CD14-positive monocyte (primary cell): ENCODE results near the gene CACNA2D2. TPM values are rescaled to one million over a fixed set of nuclear protein-coding genes. Genes with fewer than 3 reads are reported as not detected.

Experiments used
- DNase-seq, 3 donors: peaks; one replicate each; pipeline ENCODE4 v3.0.0-alpha.2; 2011 to 2022
- H2AFZ ChIP-seq: 2 replicates; pipeline ENCODE4 v1.6.0; 2012; ENCODE audit warnings: mild to moderate bottlenecking, low read depth, low read length, inconsistent platforms; ENCODE audit not compliant: insufficient read depth, poor library complexity, severe bottlenecking
- H3K27ac ChIP-seq, 2 donors: 1 replicate in 1 of 2; 2 replicates in 1 of 2; pipeline ENCODE4 v1.5.1; 2012 to 2013; ENCODE audit warnings: low read length in 2 of 2, control low read depth in 1 of 2, inconsistent platforms in 1 of 2, low read depth in 1 of 2, mild to moderate bottlenecking in 1 of 2
- H3K27me3 ChIP-seq, 2 donors: one replicate each; pipeline versions ENCODE4 v1.6.0 to v1.6.1; 2011 to 2013; ENCODE audit warnings: low read length in 2 of 2; ENCODE audit not compliant: control insufficient read depth in 2 of 2, insufficient read depth in 2 of 2
- H3K36me3 ChIP-seq, 2 donors: replicated peaks in 1 of 2; 1 replicate in 1 of 2; 2 replicates in 1 of 2; pipeline versions ENCODE4 v1.5.1 to v1.6.1; 2012 to 2013; ENCODE audit warnings: low read length in 2 of 2, control low read depth in 1 of 2, inconsistent platforms in 1 of 2, mild to moderate bottlenecking in 1 of 2; ENCODE audit not compliant: insufficient read depth in 2 of 2, control insufficient read depth in 1 of 2
- H3K4me1 ChIP-seq, 2 donors: 1 replicate in 1 of 2; 2 replicates in 1 of 2; pipeline versions ENCODE4 v1.5.1 to v1.6.1; 2012 to 2013; ENCODE audit warnings: low read length in 2 of 2, control low read depth in 1 of 2, inconsistent platforms in 1 of 2, mild to moderate bottlenecking in 1 of 2, moderate library complexity in 1 of 2; ENCODE audit not compliant: insufficient read depth in 2 of 2, control insufficient read depth in 1 of 2
- H3K4me2 ChIP-seq: replicated peaks from 2 replicates; pipeline ENCODE3; 2012; ENCODE audit warnings: low read length, moderate library complexity, mild to moderate bottlenecking; ENCODE audit not compliant: poor library complexity, severe bottlenecking; ENCODE audit errors: extremely low read depth
- H3K4me3 ChIP-seq, 3 experiments: fragments of 200-600 bp in 1 of 3; sonication (generic) in 1 of 3; replicated peaks in 1 of 3; 1 replicate in 2 of 3; 2 replicates in 1 of 3; pipeline ENCODE4 v1.5.1; 2011 to 2013; ENCODE audit warnings: low read length in 3 of 3, mild to moderate bottlenecking in 3 of 3, control low read depth in 2 of 3, low read depth in 2 of 3, inconsistent platforms in 1 of 3, moderate library complexity in 1 of 3
- H3K79me2 ChIP-seq: 2 replicates; pipeline ENCODE4 v1.6.0; 2012; ENCODE audit warnings: mild to moderate bottlenecking, control low read depth, inconsistent platforms, low read length, moderate library complexity; ENCODE audit not compliant: insufficient read depth
- H3K9ac ChIP-seq: 2 replicates; pipeline ENCODE4 v1.6.0; 2017; ENCODE audit warnings: low read length, mild to moderate bottlenecking; ENCODE audit not compliant: insufficient read depth, poor library complexity, severe bottlenecking
- H3K9me3 ChIP-seq, 2 donors: replicated peaks in 1 of 2; 1 replicate in 1 of 2; 2 replicates in 1 of 2; pipeline versions ENCODE4 v1.5.1 to v1.6.1; 2012 to 2013; ENCODE audit warnings: low read length in 2 of 2, control low read depth in 1 of 2; ENCODE audit not compliant: control insufficient read depth in 1 of 2, insufficient read depth in 1 of 2
- H4K20me1 ChIP-seq: 2 replicates; pipeline ENCODE4 v1.6.0; 2012; ENCODE audit warnings: mild to moderate bottlenecking, low read length, control low read depth, moderate library complexity; ENCODE audit not compliant: insufficient read depth
- H3K27ac Mint-ChIP-seq, 7 donors: one replicate each; pipeline ENCODE4 v1.8.0; 2020; ENCODE audit warnings: mild to moderate bottlenecking in 7 of 7, mixed read lengths in 7 of 7, moderate library complexity in 6 of 7, inconsistent platforms in 2 of 7
- H3K27me3 Mint-ChIP-seq, 3 donors: one replicate each; pipeline ENCODE4 v1.8.0; 2021 to 2022; ENCODE audit warnings: low read depth in 3 of 3, mild to moderate bottlenecking in 3 of 3, mixed read lengths in 3 of 3, moderate library complexity in 3 of 3, inconsistent platforms in 1 of 3
- H3K36me3 Mint-ChIP-seq, 2 donors: one replicate each; pipeline ENCODE4 v1.8.0; 2020; ENCODE audit warnings: mixed read lengths in 2 of 2, inconsistent platforms in 1 of 2, mild to moderate bottlenecking in 1 of 2
- H3K4me1 Mint-ChIP-seq: one replicate; pipeline ENCODE4 v1.8.0; 2020; ENCODE audit warnings: mild to moderate bottlenecking, mixed read lengths
- H3K4me3 Mint-ChIP-seq, 2 donors: one replicate each; pipeline ENCODE4 v1.8.0; 2020; ENCODE audit warnings: mild to moderate bottlenecking in 2 of 2, mixed read lengths in 2 of 2, moderate library complexity in 1 of 2
- H3K9me3 Mint-ChIP-seq, 7 donors: one replicate each; pipeline ENCODE4 v1.8.0; 2020 to 2022; ENCODE audit warnings: mixed read lengths in 7 of 7, mild to moderate bottlenecking in 6 of 7, moderate library complexity in 6 of 7, inconsistent platforms in 2 of 7
- CTCF ChIP-seq: fragments of 200-600 bp; IDR thresholded peaks from one replicate; pipeline ENCODE4 v1.8.0; 2022; ENCODE audit warnings: antibody characterized with exemption, mild to moderate bottlenecking
- WGBS: methylation state at CpG from one replicate; pipeline ENCODE4 v1.1.5; 2013; ENCODE audit warnings: missing lambda C conversion rate; ENCODE audit not compliant: insufficient coverage; 5-methylcytosine and 5-hydroxymethylcytosine counted together
- intact Hi-C, 2 donors: fragments of 100-400 bp; cut with micrococcal nuclease; formaldehyde crosslinking; loops; one replicate each; pipeline versions ENCODE4 v1.15.0 to v1.15.1; 2023
- polyA plus RNA-seq, 3 donors: library from polyadenylated mRNA; depleted of rRNA in 1 of 3; unstranded in 2 of 3; stranded (reverse) in 1 of 3; fragments of 300-500 nt in 2 of 3; fragments of >200 nt in 1 of 3; fragmentation: Illumina TruSeq in 2 of 3; gene quantifications; 1 replicate in 2 of 3; 2 replicates in 1 of 3; pipeline ENCODE4 v1.2.3, GENCODE V29; 2012 to 2021

Gene CACNA2D2
- polyA plus RNA-seq, 3 donors = 0.09 to 0.16 TPM; not detected in 1

GRCh38 chr3:50457988-50458387 is 45.4 kb downstream of the CACNA2D2 start:
- Mint-ChIP-seq H3K4me1 (no peaks in the 10 kb centered on the region), H3K27me3 (peaks cover 5 to 9% (median 5%) of the 10 kb centered on the region in 3 donors), H3K9me3 (no peaks in the 10 kb centered on the region), H3K4me3 (no peak overlapping the region), H3K27ac (no peak overlapping the region), H3K36me3 (no peaks in the 10 kb centered on the region)
- no peaks in the 10 kb centered on the region for H3K79me2 ChIP-seq
- H3K4me1 ChIP-seq = no peaks in the 10 kb centered on the region
- intact Hi-C loops = no loop called here
- 62% methylated on average over 5 of the region's 7 CpGs for WGBS
- no peaks in the 10 kb centered on the region for H3K27me3 ChIP-seq
- no peak for TF ChIP-seq CTCF
- H4K20me1 ChIP-seq = no peaks in the 10 kb centered on the region
- H3K4me3 ChIP-seq = no peak overlapping the region
- H3K9ac ChIP-seq = no peak overlapping the region
- H3K36me3 ChIP-seq = no peaks in the 10 kb centered on the region
- no peak overlapping the region for H3K27ac ChIP-seq
- DNase-seq = no peak
- no peaks in the 10 kb centered on the region for H3K9me3 ChIP-seq
- H2AFZ ChIP-seq = no peak overlapping the region
- H3K4me2 ChIP-seq = no peak overlapping the region

DNA sequence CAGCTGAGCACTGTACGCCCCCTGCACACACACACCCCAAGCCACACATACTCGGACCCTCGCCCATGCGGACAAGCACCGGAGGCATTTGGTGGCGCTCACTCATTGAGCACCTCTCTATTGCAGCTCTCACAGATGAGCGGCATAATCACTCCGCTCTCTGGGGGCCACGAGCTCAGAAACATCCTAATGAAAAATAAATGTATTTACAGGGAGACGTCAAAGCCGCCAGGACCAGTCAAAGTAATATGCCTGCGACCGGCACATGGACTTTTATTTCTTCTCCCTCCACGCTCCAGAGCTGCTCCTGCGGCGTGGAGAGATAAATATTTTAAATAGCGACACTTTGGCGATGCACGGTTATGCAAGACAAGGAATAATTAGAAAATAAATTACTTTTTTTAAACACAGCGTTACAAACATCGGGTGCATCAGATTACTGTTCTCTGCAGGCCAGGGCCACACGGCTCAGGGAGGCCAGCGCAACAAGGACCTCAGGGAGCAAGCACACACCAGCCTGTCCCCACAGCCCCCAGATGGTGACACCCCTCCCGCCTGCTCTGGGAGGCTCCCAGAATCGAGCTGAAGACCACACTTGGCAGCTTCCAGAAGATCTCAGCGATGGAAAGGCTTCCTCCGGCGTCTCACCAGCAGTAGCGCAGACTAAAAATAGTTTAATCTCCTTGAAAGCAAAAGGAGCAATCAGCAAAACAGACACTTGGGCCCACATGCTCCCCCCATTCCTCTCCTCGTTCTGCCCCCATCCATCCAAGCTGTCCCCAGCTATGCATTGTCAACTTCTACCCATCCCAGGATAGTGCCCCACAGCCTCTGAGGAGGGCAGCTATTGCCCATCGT is 48.0 kb downstream of the CACNA2D2 start:
- H3K27ac Mint-ChIP-seq = peak overlapping the region in 1 of 7 donors; percentile 40
- intact Hi-C loops = no loop called here
- Histone ChIP-seq H3K79me2 (no peaks in the 10 kb centered on the region), H3K36me3 (no peaks in the 10 kb centered on the region), H3K27me3 (no peaks in the 10 kb centered on the region), H4K20me1 (no peaks in the 10 kb centered on the region), H3K4me2 (no peak overlapping the region), H3K9me3 (no peaks in the 10 kb centered on the region), H2AFZ (no peak overlapping the region), H3K27ac (no peak overlapping the region), H3K4me3 (no peak overlapping the region), H3K4me1 (peaks cover 0 to 8% of the 10 kb centered on the region in 2 donors), H3K9ac (no peak overlapping the region)
- 93% methylated on average over 14 of the region's 31 CpGs for WGBS
- H3K27me3 Mint-ChIP-seq = peaks cover 0 to 5% (median 3%) of the 10 kb centered on the region in 3 donors
- no peak for TF ChIP-seq CTCF
- no peak for DNase-seq
- no peaks in the 10 kb centered on the region for H3K9me3 Mint-ChIP-seq
- peaks cover 11% of the 10 kb centered on the region for H3K4me1 Mint-ChIP-seq
- H3K4me3 Mint-ChIP-seq = no peak overlapping the region
- H3K36me3 Mint-ChIP-seq = no peaks in the 10 kb centered on the region
